ENCODE measurements around the gene ZNF468. TPM values are rescaled to one million over a fixed set of nuclear protein-coding genes. Genes with fewer than 3 reads are reported as not detected.
"Not testable (repeated sequence)": the region's sequence is repeated elsewhere in the genome, so short reads cannot be mapped to it uniquely, and the experiment has no call there.

Gene ZNF468
- 10 to 100 TPM; 23.8 to 24.2 TPM for total RNA-seq

DNA sequence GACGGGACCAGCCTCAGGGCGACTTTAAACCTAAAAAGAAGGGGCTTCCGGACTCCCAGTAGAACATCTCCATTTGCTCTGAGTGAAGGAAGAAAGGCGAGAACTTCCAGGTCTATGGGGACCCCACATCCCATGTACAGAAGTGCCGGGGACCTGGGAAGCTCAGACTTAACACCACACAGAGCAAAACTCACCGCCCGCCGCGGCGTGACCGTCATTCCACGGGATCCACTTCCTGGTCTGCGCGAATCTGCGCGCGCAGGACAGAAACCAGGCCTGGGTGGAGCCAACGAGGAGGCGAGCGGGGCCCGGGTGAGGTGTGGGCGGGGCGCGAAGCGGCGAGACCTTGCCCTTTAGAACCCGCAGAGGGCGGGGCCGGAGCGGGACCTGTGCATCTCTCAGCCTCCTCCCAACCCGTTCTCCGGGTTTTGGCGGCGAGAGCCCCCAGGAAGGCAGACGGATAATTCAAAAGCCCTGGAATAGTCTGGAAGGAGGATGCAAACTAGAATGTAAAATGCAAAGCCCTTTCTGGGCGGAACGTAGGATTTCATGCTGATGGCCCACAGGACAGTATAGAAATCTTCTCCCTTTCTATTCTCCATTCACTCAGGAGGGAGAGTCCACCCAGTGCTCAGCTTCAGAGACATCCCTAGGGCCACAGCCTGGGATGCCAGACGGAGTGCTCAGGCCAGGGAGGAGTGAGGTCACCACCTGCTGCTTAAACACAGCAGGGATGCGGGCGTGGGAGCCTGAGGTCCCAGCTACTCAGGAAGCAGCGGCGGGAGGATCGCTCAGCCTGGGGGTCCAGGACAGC is at the start of gene ZNF468:
Gene ZNF468 (minus strand): TSS at position 242 of the 814 bp plus-strand sequence. CDS start 3,347 bp downstream, outside the sequence.
- peak; percentile 98 for ATAC-seq (ENCODE audit: low read depth)
- H3K4me3 Mint-ChIP-seq = peak within 1 kb of the TSS; percentile 98
- H3K36me3 Mint-ChIP-seq = peaks cover 32% of the 10 kb centered on the region
- peaks cover 27% of the 10 kb centered on the region for H3K9me3 Mint-ChIP-seq
- peak; percentile 77 for DNase-seq
- POLR2A ChIA-PET = interaction anchor here (0.5 to 0.7 kb wide), 2 partner anchors 67 to 300 kb away, joined by 3 read pairs; no protein-coding TSS in a partner anchor
- peak within 1 kb of the TSS; percentile 83 for H3K27ac Mint-ChIP-seq
- not testable (repeated sequence) for H3K4me1 Mint-ChIP-seq, H3K27me3 Mint-ChIP-seq

DNA sequence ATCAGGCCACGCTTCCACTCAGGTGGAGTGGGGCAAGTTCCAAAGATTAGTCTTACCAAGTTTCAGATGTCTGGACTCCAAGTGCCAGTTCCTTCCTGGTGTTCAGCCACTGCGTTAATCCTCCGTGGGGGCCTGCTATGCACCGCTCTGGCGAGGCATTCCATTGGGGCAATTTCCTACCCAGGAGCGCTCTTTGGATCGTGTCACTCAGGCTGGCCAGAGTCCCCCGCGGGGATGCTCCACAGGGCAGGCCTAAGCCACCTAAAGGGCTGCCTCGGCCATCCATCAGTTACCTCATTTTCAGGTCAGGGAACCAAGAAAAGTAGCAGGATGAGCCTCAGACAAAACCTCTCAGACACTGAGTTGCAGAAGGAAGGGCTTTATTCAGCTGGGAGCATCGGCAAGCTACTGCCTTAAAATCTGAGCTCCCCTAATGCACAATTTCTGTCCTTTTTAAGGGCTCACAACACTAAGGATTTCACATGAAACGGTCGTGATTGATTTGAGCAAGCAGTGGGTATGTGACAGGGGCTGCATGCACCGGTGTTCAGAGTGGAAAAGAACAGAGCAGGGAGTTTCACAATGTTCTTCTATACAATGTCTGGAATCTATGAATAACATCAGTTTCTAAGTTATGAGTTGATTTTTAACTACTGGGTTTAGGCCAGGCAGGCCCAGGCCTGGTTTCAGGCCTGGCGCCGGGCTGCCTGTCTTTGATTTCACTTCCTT is 46.8 kb upstream of the ZNF468 start:
- H3K27me3 Mint-ChIP-seq; H3K4me1 Mint-ChIP-seq; ATAC-seq (ENCODE audit: low read depth); H3K27ac Mint-ChIP-seq; POLR2A ChIA-PET; DNase-seq; H3K4me3 Mint-ChIP-seq: not testable (repeated sequence)
- Mint-ChIP-seq H3K36me3 (peaks cover 41% of the 10 kb centered on the region), H3K9me3 (peaks cover 30% of the 10 kb centered on the region)

DNA sequence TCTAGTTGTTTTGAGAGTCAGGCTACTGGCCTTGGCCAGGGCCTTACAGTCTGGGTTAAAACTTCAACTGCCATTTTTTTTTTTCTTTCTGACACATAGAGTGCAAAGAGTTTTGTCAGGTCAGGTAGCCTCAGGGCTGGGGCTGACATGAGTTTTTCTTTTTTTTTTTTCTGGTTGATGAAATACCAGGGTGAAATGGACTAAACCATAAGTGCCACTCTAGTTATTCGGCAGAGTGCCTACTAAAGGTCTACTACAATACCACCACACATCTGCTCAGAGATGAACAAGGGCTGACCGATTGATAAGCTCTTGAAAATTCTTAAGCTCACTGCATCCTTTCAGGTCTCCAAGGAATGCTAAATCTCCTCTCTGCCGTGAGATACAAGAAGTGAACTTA is 44.4 kb upstream of the ZNF468 start:
- Mint-ChIP-seq H3K27ac (no peak overlapping the region), H3K27me3 (no peaks in the 10 kb centered on the region), H3K4me3 (no peak overlapping the region), H3K4me1 (peaks cover 6% of the 10 kb centered on the region), H3K9me3 (peaks cover 23% of the 10 kb centered on the region), H3K36me3 (peaks cover 28% of the 10 kb centered on the region)
- ATAC-seq (ENCODE audit: low read depth) (no peak), DNase-seq (no peak)
- POLR2A ChIA-PET = interaction anchor here (0.7 kb wide), 1 partner anchor 16 kb away, joined by 3 read pairs; no protein-coding TSS in a partner anchor

DNA sequence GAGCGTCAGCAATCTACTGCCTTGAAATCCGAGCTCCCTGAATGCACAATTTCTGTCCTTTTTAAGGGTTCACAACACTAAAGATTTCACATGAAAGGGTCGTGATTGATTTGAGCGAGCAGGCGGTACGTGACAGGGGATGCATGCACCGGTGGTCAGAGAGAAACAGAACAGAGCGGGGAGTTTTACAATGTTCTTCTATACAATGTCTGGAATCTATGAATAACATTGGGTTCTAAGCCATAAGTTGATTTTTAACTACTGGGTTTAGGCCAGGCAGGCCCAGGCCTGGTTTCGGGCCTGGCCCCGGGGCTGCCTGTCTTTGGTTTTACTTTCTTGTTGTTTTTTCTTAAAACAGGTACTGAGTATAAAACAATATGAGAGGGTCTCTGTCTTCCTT is 41.2 kb upstream of the ZNF468 start:
- POLR2A ChIA-PET; ATAC-seq (ENCODE audit: low read depth); DNase-seq; H3K27me3 Mint-ChIP-seq; H3K4me1 Mint-ChIP-seq; H3K9me3 Mint-ChIP-seq: not testable (repeated sequence)
- H3K4me3 Mint-ChIP-seq = peak overlapping the region; percentile 48
- H3K27ac Mint-ChIP-seq = peak overlapping the region; percentile 48
- peaks cover 27% of the 10 kb centered on the region for H3K36me3 Mint-ChIP-seq

DNA sequence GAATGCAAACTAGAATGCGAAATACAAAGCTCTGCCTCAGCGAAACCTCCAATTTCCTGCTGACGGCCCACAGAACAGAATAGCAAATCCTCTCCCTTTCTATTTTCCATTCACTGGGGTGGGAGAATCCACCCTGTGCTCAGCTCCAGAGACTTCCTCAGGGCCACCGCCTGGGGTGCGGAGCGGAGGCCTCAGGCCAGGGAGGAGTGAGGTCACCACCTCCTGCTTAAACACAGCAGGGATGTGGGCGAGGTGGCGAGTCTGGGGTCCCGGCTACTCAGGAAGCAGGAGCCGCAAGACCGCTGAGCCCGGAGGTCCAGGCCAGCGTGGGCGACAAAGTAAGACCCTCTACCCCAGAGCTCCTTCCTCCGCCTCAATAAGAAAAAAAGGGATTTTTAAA is 40.7 kb upstream of the ZNF468 start:
- Mint-ChIP-seq H3K27me3 (no peaks in the 10 kb centered on the region), H3K4me3 (peak overlapping the region; percentile 90), H3K4me1 (peaks cover 9% of the 10 kb centered on the region), H3K9me3 (peaks cover 5% of the 10 kb centered on the region), H3K27ac (peak overlapping the region; percentile 94), H3K36me3 (peaks cover 29% of the 10 kb centered on the region)
- POLR2A ChIA-PET = interaction anchor here (1.1 kb wide), 1 partner anchor 209 kb away, joined by 3 read pairs; no protein-coding TSS in a partner anchor
- ATAC-seq (ENCODE audit: low read depth) (no peak), DNase-seq (no peak)

DNA sequence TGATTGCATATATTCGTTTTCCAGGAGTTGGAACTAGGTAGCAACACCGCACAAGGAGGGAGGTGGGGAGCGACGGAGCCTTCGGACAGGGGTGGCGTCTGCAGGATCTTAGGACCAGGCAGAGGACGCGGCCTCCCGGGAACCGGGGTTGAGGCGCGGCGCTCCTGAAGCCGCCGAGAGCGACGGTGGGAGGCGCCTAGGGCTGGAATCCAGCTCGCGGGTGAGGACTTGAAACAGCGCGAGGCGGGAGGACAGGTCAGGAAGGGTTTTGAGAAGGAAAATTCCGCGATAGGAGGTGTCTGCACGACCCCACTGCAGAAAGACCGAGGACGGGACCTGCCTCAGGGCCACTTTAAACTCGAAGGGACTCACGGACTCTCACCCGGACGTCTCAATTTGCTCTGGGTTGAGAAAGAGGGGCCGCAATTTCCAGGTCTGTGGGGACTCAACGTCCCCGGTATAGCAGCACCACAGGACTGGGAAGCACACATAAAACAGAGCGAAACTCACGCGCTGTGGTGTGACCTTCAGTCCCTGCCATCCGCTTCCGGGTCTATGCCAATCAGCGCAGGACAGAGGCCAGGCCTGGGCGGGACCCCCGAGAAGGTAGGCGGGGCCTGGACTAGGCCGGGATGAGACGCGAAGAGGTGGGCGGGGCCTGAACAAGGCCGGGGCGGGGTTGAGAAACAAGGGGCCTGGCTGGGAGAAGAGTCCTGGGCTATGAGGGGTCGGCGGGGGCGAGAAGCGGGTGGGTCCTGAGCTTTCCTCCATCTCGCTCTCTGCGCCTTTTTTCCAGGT is 39.9 kb upstream of the ZNF468 start, which contains the start of gene ZNF320:
Gene ZNF320 (minus strand): TSS at position 498 of the 798 bp plus-strand sequence. CDS start 7,380 bp downstream, outside the sequence.
- Mint-ChIP-seq H3K27ac (peak within 1 kb of the TSS; percentile 94), H3K27me3 (no peaks in the 10 kb centered on the region), H3K4me3 (peak within 1 kb of the TSS; percentile 90), H3K36me3 (peaks cover 35% of the 10 kb centered on the region), H3K4me1 (peaks cover 11% of the 10 kb centered on the region), H3K9me3 (peaks cover 5% of the 10 kb centered on the region)
- ATAC-seq (ENCODE audit: low read depth) (peak; percentile 100), DNase-seq (peak; percentile 94)
- POLR2A ChIA-PET = interaction anchor here (0.6 to 1.2 kb wide), 3 partner anchors 71 to 624 kb away, joined by 3 read pairs; no protein-coding TSS in a partner anchor

DNA sequence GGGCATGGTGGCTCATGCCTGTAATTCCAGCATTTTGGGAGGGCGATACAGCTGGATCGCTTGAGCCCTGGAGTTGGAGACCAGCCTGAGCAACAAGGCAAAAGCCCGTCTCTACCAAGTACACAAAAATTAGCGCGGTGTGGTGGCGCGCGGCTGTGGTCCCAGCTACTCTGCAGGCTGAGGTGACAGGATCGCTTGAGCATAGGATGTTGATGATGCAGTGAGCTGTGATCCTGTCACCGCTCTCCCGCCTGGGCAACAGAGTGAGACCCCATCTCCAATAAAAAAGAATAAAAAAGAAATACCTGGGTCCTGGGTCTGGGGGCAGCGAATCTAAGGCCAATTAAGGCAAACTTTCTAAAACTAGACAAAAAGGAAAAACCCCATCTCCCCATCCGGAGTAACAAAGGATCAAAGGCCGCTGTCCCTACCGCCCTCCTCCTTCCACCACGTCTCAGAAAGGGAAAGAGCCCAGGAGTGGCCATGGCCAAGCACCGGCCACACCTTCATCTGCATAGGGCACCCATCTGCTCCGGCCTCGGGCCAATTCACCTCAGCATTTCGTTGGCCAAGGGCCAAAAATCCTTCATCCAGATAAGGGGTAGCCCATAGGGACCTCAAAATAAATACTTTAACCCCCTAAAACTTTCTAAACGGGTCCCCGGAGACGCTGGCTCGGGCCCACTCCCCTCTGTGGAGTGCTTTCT is 39.2 kb upstream of the ZNF468 start:
- POLR2A ChIA-PET = interaction anchor here (0.6 to 1.2 kb wide), 2 partner anchors 262 to 624 kb away, joined by 3 to 4 read pairs; no protein-coding TSS in a partner anchor
- ATAC-seq (ENCODE audit: low read depth) (no peak), DNase-seq (no peak)
- Mint-ChIP-seq H3K27ac (peak overlapping the region; percentile 94), H3K36me3 (peaks cover 41% of the 10 kb centered on the region), H3K4me3 (peak overlapping the region; percentile 90), H3K9me3 (peaks cover 5% of the 10 kb centered on the region), H3K27me3 (no peaks in the 10 kb centered on the region), H3K4me1 (peaks cover 11% of the 10 kb centered on the region)

DNA sequence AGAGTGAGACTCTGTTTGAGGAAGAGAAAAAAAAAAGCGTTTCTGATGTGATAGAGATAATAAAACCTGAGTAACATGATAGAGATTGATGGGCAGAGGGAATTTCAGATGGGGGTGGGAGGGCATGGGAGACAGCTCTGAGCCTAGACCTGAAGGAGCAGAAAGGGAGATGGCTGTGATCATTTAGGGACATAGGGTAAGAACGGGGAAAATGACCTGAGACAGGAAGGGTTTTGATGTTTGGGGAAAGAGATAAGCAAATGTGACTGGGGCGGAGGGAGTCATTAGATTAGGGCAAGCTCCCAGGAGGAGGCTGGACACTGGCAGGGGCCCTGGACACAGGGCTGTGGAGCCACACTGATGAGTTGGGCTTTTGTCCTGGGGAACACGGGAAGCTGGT is 33.9 kb upstream of the ZNF468 start:
- ATAC-seq (ENCODE audit: low read depth) (no peak), DNase-seq (no peak)
- Mint-ChIP-seq H3K27ac (no peak overlapping the region), H3K36me3 (peaks cover 79% of the 10 kb centered on the region), H3K4me1 (peaks cover 3% of the 10 kb centered on the region), H3K9me3 (peaks cover 16% of the 10 kb centered on the region), H3K4me3 (no peak overlapping the region), H3K27me3 (no peaks in the 10 kb centered on the region)
- POLR2A ChIA-PET = no interaction called here

DNA sequence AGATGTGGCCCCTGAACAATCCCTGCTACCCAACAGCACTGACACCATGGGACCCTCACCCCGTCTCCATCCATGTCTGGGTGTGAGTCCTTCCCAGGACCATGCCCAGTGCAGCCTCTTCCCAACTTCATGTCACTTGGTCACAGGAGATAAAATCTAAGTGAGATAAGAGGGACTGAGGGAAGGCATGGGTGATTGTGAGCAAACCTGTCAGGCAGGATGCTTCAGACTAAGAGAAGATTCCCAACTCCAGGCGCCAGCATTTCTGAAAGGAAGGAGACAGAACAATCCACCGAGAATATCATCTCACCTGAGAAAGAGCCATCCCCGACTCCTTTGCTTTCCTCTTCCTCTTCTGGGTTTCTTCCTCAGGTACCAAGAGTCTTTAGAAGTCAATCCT is 32.5 kb upstream of the ZNF468 start:
- Mint-ChIP-seq H3K36me3 (peaks cover 81% of the 10 kb centered on the region), H3K4me1 (peaks cover 3% of the 10 kb centered on the region), H3K27me3 (no peaks in the 10 kb centered on the region), H3K4me3 (no peak overlapping the region), H3K27ac (no peak overlapping the region), H3K9me3 (peaks cover 18% of the 10 kb centered on the region)
- ATAC-seq (ENCODE audit: low read depth) (no peak), DNase-seq (no peak)
- POLR2A ChIA-PET = no interaction called here

DNA sequence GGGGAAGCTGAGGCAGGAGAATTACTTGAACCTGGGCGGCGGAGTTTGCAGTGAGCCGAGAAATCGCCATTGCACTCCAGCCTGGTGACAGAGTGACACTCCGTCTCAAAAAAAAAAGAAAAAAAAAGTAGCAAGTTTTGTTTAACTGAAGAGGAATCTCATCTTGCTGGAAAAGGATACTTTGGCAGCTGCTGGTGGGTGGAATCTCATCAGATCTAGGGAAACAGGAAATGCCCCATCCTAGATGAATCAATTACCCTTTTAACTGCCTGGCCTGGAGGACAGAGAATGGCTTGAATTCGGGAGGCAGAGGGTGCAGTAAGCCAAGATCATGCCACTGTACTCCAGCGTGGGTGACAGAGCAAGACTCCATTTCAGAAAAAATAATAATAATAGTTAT is 31.7 kb upstream of the ZNF468 start:
- Mint-ChIP-seq H3K36me3 (peaks cover 81% of the 10 kb centered on the region), H3K4me3 (no peak overlapping the region), H3K4me1 (peaks cover 3% of the 10 kb centered on the region), H3K27me3 (no peaks in the 10 kb centered on the region), H3K27ac (no peak overlapping the region), H3K9me3 (peaks cover 18% of the 10 kb centered on the region)
- POLR2A ChIA-PET = no interaction called here
- DNase-seq (no peak), ATAC-seq (ENCODE audit: low read depth) (no peak)

DNA sequence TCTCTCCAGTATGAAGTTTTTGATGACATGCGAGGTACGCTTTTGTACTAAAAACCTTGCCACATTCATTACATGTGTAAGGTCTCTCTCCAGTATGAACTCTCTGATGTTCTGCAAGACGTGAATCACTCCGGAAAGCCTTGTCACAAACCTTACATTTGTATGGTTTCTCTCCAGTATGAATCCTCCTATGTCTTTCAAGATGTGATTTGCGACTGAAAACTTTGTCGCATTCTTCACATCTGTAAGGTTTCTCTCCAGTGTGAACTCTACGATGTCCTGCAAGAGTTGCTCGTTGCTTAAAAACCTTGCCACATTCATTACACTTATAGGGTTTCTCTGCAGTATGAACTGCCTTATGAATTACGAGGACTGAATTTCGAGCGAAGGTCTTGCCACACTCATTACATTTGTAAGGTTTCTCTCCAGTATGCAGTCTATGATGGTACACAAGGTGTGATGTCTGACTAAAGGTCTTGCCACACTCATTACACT is 23.5 kb upstream of the ZNF468 start:
- Mint-ChIP-seq H3K9me3 (peaks cover 42% of the 10 kb centered on the region), H3K4me3 (no peak overlapping the region), H3K27me3 (no peaks in the 10 kb centered on the region), H3K27ac (no peak overlapping the region), H3K36me3 (peaks cover 75% of the 10 kb centered on the region), H3K4me1 (no peaks in the 10 kb centered on the region)
- POLR2A ChIA-PET = no interaction called here
- DNase-seq (no peak), ATAC-seq (ENCODE audit: low read depth) (no peak)

DNA sequence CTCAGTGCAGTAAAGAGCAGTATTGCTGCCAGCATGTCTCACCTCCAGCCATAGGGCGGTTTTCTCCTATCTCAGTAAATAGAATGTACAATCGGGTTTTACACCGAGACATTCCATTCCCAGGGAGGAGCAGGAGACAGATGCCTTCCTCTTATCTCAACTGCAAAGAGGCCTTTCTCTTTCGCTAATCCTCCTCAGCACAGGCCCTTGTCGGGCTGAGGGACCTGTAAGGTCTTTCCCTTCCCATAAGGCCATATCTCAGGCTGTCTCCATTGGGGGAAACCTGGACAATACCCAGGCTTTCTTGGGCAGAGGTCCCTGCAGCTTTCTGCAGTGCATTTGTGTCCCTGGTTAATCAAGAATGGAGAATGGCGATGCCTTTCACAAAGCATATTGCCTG is 15.6 kb upstream of the ZNF468 start:
- H3K27ac Mint-ChIP-seq; DNase-seq; H3K27me3 Mint-ChIP-seq; POLR2A ChIA-PET; ATAC-seq (ENCODE audit: low read depth); H3K4me1 Mint-ChIP-seq; H3K4me3 Mint-ChIP-seq: not testable (repeated sequence)
- H3K36me3 Mint-ChIP-seq = peaks cover 11% of the 10 kb centered on the region
- peaks cover 40% of the 10 kb centered on the region for H3K9me3 Mint-ChIP-seq

Data from activated naive CD8-positive, alpha-beta T cell treated with anti-CD3 and anti-CD28 coated beads, Interleukin-2, amount 10 ng/mL, durations not matched to agents 7 days and 5 days (primary cell).